Measurements from ENCODE around the gene DESI2.
"Not testable (repeated sequence)": the region's sequence is repeated elsewhere in the genome, so short reads cannot be mapped to it uniquely, and the experiment has no call there.

The DESI2 gene

GRCh38 chr1:244680667-244681066 is 27.7 kb downstream of the DESI2 start:
- DNase-seq = no peak
- in situ Hi-C loops (cut with HindIII; ENCODE audit: low pct_ligation_motif_present, low pct_unique_long_range_greater_than_20kb, low sequenced_read_pairs) = no loop called here

- in situ Hi-C loops (cut with HindIII; ENCODE audit: low pct_ligation_motif_present, low pct_unique_long_range_greater_than_20kb, low sequenced_read_pairs); DNase-seq: not testable (repeated sequence)
These were observed 29.2 kb downstream of the DESI2 start for GRCh38 chr1:244682087-244682486.

- in situ Hi-C loops (cut with HindIII; ENCODE audit: low pct_ligation_motif_present, low pct_unique_long_range_greater_than_20kb, low sequenced_read_pairs) = no loop called here
- DNase-seq = no peak
These were observed 43.0 kb downstream of the DESI2 start for GRCh38 chr1:244695937-244696336.

- DNase-seq = no peak
- in situ Hi-C loops (cut with HindIII; ENCODE audit: low pct_ligation_motif_present, low pct_unique_long_range_greater_than_20kb, low sequenced_read_pairs) = no loop called here
These were observed 46.8 kb downstream of the DESI2 start for GRCh38 chr1:244699741-244700140.

- in situ Hi-C loops (cut with HindIII; ENCODE audit: low pct_ligation_motif_present, low pct_unique_long_range_greater_than_20kb, low sequenced_read_pairs) = no loop called here
- no peak for DNase-seq
These were observed 47.9 kb downstream of the DESI2 start for GRCh38 chr1:244700808-244701207.

GRCh38 chr1:244702620-244703019 is 49.7 kb downstream of the DESI2 start:
- in situ Hi-C loops (cut with HindIII; ENCODE audit: low pct_ligation_motif_present, low pct_unique_long_range_greater_than_20kb, low sequenced_read_pairs) = no loop called here

GRCh38 chr1:244704107-244704506 is 51.2 kb downstream of the DESI2 start:
- in situ Hi-C loops (cut with HindIII; ENCODE audit: low pct_ligation_motif_present, low pct_unique_long_range_greater_than_20kb, low sequenced_read_pairs) = no loop called here
- DNase-seq = no peak

More at GRCh38 chr1:244702620-244703019, 49.7 kb downstream of the DESI2 start:
- no peak for DNase-seq

- in situ Hi-C loops (cut with HindIII; ENCODE audit: low pct_ligation_motif_present, low pct_unique_long_range_greater_than_20kb, low sequenced_read_pairs) = no loop called here
- no peak for DNase-seq
These were observed 52.6 kb downstream of the DESI2 start for GRCh38 chr1:244705261-244706234.

GRCh38 chr1:244709076-244709475 is 56.1 kb downstream of the DESI2 start:
- no peak for DNase-seq
- in situ Hi-C loops (cut with HindIII; ENCODE audit: low pct_ligation_motif_present, low pct_unique_long_range_greater_than_20kb, low sequenced_read_pairs) = no loop called here

- no peak for DNase-seq
- in situ Hi-C loops (cut with HindIII; ENCODE audit: low pct_ligation_motif_present, low pct_unique_long_range_greater_than_20kb, low sequenced_read_pairs) = no loop called here
These were observed 56.8 kb downstream of the DESI2 start for GRCh38 chr1:244709476-244710368.

GRCh38 chr1:244710474-244711062 is 57.6 kb downstream of the DESI2 start:
- in situ Hi-C loops (cut with HindIII; ENCODE audit: low pct_ligation_motif_present, low pct_unique_long_range_greater_than_20kb, low sequenced_read_pairs) = no loop called here
- no peak for DNase-seq

GRCh38 chr1:244712669-244713068 is 59.7 kb downstream of the DESI2 start:
- in situ Hi-C loops (cut with HindIII; ENCODE audit: low pct_ligation_motif_present, low pct_unique_long_range_greater_than_20kb, low sequenced_read_pairs) = no loop called here

GRCh38 chr1:244713332-244713731 is 60.4 kb downstream of the DESI2 start:
- in situ Hi-C loops (cut with HindIII; ENCODE audit: low pct_ligation_motif_present, low pct_unique_long_range_greater_than_20kb, low sequenced_read_pairs) = no loop called here
- DNase-seq = no peak

More at GRCh38 chr1:244712669-244713068, 59.7 kb downstream of the DESI2 start:
- DNase-seq = no peak

- no peak for DNase-seq
- in situ Hi-C loops (cut with HindIII; ENCODE audit: low pct_ligation_motif_present, low pct_unique_long_range_greater_than_20kb, low sequenced_read_pairs) = no loop called here
These were observed 75.0 kb downstream of the DESI2 start for GRCh38 chr1:244727871-244728474.

GRCh38 chr1:244730153-244730933 is 77.4 kb downstream of the DESI2 start:
- peak; percentile 40 for DNase-seq
- in situ Hi-C loops (cut with HindIII; ENCODE audit: low pct_ligation_motif_present, low pct_unique_long_range_greater_than_20kb, low sequenced_read_pairs) = no loop called here

GRCh38 chr1:244730934-244731434 is 78.1 kb downstream of the DESI2 start:
- in situ Hi-C loops (cut with HindIII; ENCODE audit: low pct_ligation_motif_present, low pct_unique_long_range_greater_than_20kb, low sequenced_read_pairs) = no loop called here
- DNase-seq = no peak

GRCh38 chr1:244731651-244732050 is 78.7 kb downstream of the DESI2 start:
- in situ Hi-C loops (cut with HindIII; ENCODE audit: low pct_ligation_motif_present, low pct_unique_long_range_greater_than_20kb, low sequenced_read_pairs) = no loop called here
- DNase-seq = no peak
